ENCODE data around the gene PCDH15.

Gene PCDH15

GRCh38 chr10:53918755-53919154 is 882.3 kb downstream of the PCDH15 start:
- Histone ChIP-seq H3K9ac (ENCODE audit: low read length) (no peak overlapping the region), H2AK5ac (ENCODE audit: low read length) (no peak overlapping the region)
- WGBS (ENCODE audit: extremely low coverage, insufficient coverage, insufficient read length): no CpG with 5 or more reads among the region's 4 CpGs

GRCh38 chr10:53909791-53910190 is 891.2 kb downstream of the PCDH15 start:
- peaks cover 2% of the 10 kb centered on the region for H3K9me3 ChIP-seq (ENCODE audit: insufficient read depth, low read depth, low read length)
- no CpG with 5 or more reads among the region's 5 CpGs for WGBS (ENCODE audit: extremely low coverage, insufficient coverage, insufficient read length)
- H3K27me3 ChIP-seq (ENCODE audit: insufficient read depth, low read length): no peaks in the 10 kb centered on the region

More at GRCh38 chr10:53918755-53919154, 882.3 kb downstream of the PCDH15 start:
- no peaks in the 10 kb centered on the region for H3K79me2 ChIP-seq (ENCODE audit: control insufficient read depth, insufficient read depth, low read length, poor library complexity)
- no peak overlapping the region for H3K14ac ChIP-seq (ENCODE audit: low read length)
- no peak overlapping the region for H3K18ac ChIP-seq (ENCODE audit: low read length)
- no peak overlapping the region for H4K12ac ChIP-seq (ENCODE audit: low read depth, low read length)
- H3K27me3 ChIP-seq (ENCODE audit: insufficient read depth, low read length): no peaks in the 10 kb centered on the region
- H3K9me3 ChIP-seq (ENCODE audit: insufficient read depth, low read depth, low read length): no peaks in the 10 kb centered on the region
- no peak overlapping the region for H2AFZ ChIP-seq (ENCODE audit: insufficient read depth, low read length, poor library complexity)
- no peak overlapping the region for H3K4ac ChIP-seq (ENCODE audit: low read depth, low read length)
- H2BK12ac ChIP-seq (ENCODE audit: low read length): no peak overlapping the region
- no peaks in the 10 kb centered on the region for H3K36me3 ChIP-seq (ENCODE audit: control insufficient read depth in 1 of 2, insufficient read depth in 2 of 2, low read length in 2 of 2)
- no peak overlapping the region for H3K23ac ChIP-seq (ENCODE audit: low read length)
- H4K8ac ChIP-seq (ENCODE audit: low read depth, low read length): no peak overlapping the region
- no peak overlapping the region for H3K4me2 ChIP-seq (ENCODE audit: low read length)
- H4K91ac ChIP-seq (ENCODE audit: low read depth, low read length): no peak overlapping the region
- H3K4me3 ChIP-seq (ENCODE audit: low read depth, low read length): no peak overlapping the region
- no peaks in the 10 kb centered on the region for H3K79me1 ChIP-seq (ENCODE audit: low read length)
- no peak overlapping the region for H3K27ac ChIP-seq (ENCODE audit: low read depth, low read length)
- no peak overlapping the region for H2BK120ac ChIP-seq (ENCODE audit: insufficient read depth, low read length, poor library complexity)
- no peak overlapping the region for H2BK5ac ChIP-seq (ENCODE audit: low read depth, low read length, poor library complexity)
- peak; percentile 4 to 35 for DNase-seq
- no peaks in the 10 kb centered on the region for H3K4me1 ChIP-seq (ENCODE audit: control insufficient read depth in 1 of 2, insufficient read depth in 2 of 2, low read length in 2 of 2)

DNA sequence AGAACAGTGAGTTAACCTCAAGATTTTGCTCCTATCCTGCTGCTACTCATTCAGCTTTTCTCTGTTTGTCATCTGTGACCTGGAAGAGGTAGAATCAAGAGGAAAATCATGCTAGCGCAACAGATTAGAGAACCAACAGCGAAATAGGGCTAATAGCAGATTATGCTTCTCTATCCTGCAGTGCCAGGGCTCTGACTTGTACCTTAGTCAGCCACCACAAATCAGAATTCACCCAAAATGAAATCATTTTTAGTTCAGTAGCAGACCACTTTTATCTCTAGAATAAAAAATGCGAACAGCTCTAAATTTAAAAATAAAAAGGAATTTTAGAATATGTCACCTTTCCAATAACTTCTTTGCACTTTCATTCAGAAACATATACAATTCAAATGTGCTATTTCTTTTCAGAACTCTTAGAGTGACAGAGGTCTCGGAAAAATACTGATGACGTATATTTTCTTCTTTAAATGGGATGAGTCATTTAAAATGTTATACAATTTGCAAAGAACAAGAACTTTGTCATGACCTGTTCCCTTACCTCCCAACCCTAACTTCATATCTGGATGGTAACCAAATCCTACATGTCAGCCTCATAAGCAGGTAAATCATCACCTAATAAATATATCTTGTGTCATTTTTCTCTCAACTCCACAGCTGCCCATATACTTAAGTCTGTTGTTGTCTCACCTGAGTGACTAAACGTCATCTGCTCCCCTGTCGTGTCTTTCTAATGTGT is 896.4 kb downstream of the PCDH15 start:
- H3K18ac ChIP-seq (ENCODE audit: low read length): no peak overlapping the region
- H3K79me2 ChIP-seq (ENCODE audit: control insufficient read depth, insufficient read depth, low read length, poor library complexity): no peaks in the 10 kb centered on the region
- DNase-seq: no peak
- H2BK120ac ChIP-seq (ENCODE audit: insufficient read depth, low read length, poor library complexity): no peak overlapping the region
- H2BK12ac ChIP-seq (ENCODE audit: low read length): no peak overlapping the region
- H3K14ac ChIP-seq (ENCODE audit: low read length): no peak overlapping the region
- H3K9ac ChIP-seq (ENCODE audit: low read length): no peak overlapping the region
- H3K4me1 ChIP-seq (ENCODE audit: control insufficient read depth in 1 of 2, insufficient read depth in 2 of 2, low read length in 2 of 2): no peaks in the 10 kb centered on the region
- no CpG with 5 or more reads among the region's 7 CpGs for WGBS (ENCODE audit: extremely low coverage, insufficient coverage, insufficient read length)
- H3K4me2 ChIP-seq (ENCODE audit: low read length): no peak overlapping the region
- no peak overlapping the region for H2AFZ ChIP-seq (ENCODE audit: insufficient read depth, low read length, poor library complexity)
- H4K8ac ChIP-seq (ENCODE audit: low read depth, low read length): peak overlapping the region; percentile 47
- no peaks in the 10 kb centered on the region for H3K79me1 ChIP-seq (ENCODE audit: low read length)
- no peaks in the 10 kb centered on the region for H3K36me3 ChIP-seq (ENCODE audit: control insufficient read depth in 1 of 2, insufficient read depth in 2 of 2, low read length in 2 of 2)
- no peak overlapping the region for H4K91ac ChIP-seq (ENCODE audit: low read depth, low read length)
- no peak overlapping the region for H3K4me3 ChIP-seq (ENCODE audit: low read depth, low read length)
- H3K4ac ChIP-seq (ENCODE audit: low read depth, low read length): no peak overlapping the region
- no peaks in the 10 kb centered on the region for H3K27me3 ChIP-seq (ENCODE audit: insufficient read depth, low read length)
- H3K27ac ChIP-seq (ENCODE audit: low read depth, low read length): no peak overlapping the region
- H3K23ac ChIP-seq (ENCODE audit: low read length): no peak overlapping the region
- no peak overlapping the region for H2AK5ac ChIP-seq (ENCODE audit: low read length)
- H3K9me3 ChIP-seq (ENCODE audit: insufficient read depth, low read depth, low read length): peaks cover under 1% of the 10 kb centered on the region
- H2BK5ac ChIP-seq (ENCODE audit: low read depth, low read length, poor library complexity): no peak overlapping the region
- H4K12ac ChIP-seq (ENCODE audit: low read depth, low read length): no peak overlapping the region

More at GRCh38 chr10:53909791-53910190, 891.2 kb downstream of the PCDH15 start:
- Histone ChIP-seq H2BK120ac (ENCODE audit: insufficient read depth, low read length, poor library complexity) (no peak overlapping the region), H4K12ac (ENCODE audit: low read depth, low read length) (no peak overlapping the region), H4K91ac (ENCODE audit: low read depth, low read length) (no peak overlapping the region), H3K4ac (ENCODE audit: low read depth, low read length) (no peak overlapping the region), H2AFZ (ENCODE audit: insufficient read depth, low read length, poor library complexity) (no peak overlapping the region), H3K4me3 (ENCODE audit: low read depth, low read length) (no peak overlapping the region), H3K79me2 (ENCODE audit: control insufficient read depth, insufficient read depth, low read length, poor library complexity) (no peaks in the 10 kb centered on the region), H3K14ac (ENCODE audit: low read length) (no peak overlapping the region), H3K36me3 (ENCODE audit: control insufficient read depth in 1 of 2, insufficient read depth in 2 of 2, low read length in 2 of 2) (no peaks in the 10 kb centered on the region), H3K79me1 (ENCODE audit: low read length) (no peaks in the 10 kb centered on the region), H3K23ac (ENCODE audit: low read length) (no peak overlapping the region), H2AK5ac (ENCODE audit: low read length) (no peak overlapping the region), H3K4me2 (ENCODE audit: low read length) (no peak overlapping the region), H2BK5ac (ENCODE audit: low read depth, low read length, poor library complexity) (no peak overlapping the region), H3K4me1 (ENCODE audit: control insufficient read depth in 1 of 2, insufficient read depth in 2 of 2, low read length in 2 of 2) (no peaks in the 10 kb centered on the region), H3K27ac (ENCODE audit: low read depth, low read length) (no peak overlapping the region), H2BK12ac (ENCODE audit: low read length) (no peak overlapping the region), H3K9ac (ENCODE audit: low read length) (no peak overlapping the region), H3K18ac (ENCODE audit: low read length) (no peak overlapping the region), H4K8ac (ENCODE audit: low read depth, low read length) (no peak overlapping the region)
- DNase-seq: no peak

DNA sequence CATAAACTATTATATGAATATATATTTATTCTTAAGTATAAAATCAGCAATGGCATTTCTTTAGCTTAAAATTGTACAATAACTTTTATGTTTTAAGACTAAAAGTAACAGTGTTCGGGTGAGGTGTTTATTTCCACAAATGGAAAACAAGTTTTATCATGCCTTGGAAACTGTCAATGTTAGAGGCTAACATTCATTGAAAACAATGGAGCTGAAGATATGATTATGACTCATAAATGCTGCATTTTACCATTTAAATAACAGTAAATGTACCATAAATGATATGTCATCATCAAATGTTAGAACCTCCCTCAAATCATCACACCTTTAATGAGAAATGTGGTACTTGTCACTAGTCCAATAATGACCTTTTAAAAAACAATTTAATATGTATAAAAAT is 897.3 kb downstream of the PCDH15 start:
- Histone ChIP-seq H4K8ac (ENCODE audit: low read depth, low read length) (no peak overlapping the region), H3K9me3 (ENCODE audit: insufficient read depth, low read depth, low read length) (no peaks in the 10 kb centered on the region), H2AFZ (ENCODE audit: insufficient read depth, low read length, poor library complexity) (no peak overlapping the region), H3K36me3 (ENCODE audit: control insufficient read depth in 1 of 2, insufficient read depth in 2 of 2, low read length in 2 of 2) (no peaks in the 10 kb centered on the region), H3K79me1 (ENCODE audit: low read length) (no peaks in the 10 kb centered on the region), H3K18ac (ENCODE audit: low read length) (no peak overlapping the region), H3K27ac (ENCODE audit: low read depth, low read length) (no peak overlapping the region), H2BK120ac (ENCODE audit: insufficient read depth, low read length, poor library complexity) (no peak overlapping the region), H3K4me2 (ENCODE audit: low read length) (no peak overlapping the region), H4K12ac (ENCODE audit: low read depth, low read length) (no peak overlapping the region), H3K4me3 (ENCODE audit: low read depth, low read length) (no peak overlapping the region), H3K14ac (ENCODE audit: low read length) (no peak overlapping the region), H3K27me3 (ENCODE audit: insufficient read depth, low read length) (no peaks in the 10 kb centered on the region), H4K91ac (ENCODE audit: low read depth, low read length) (no peak overlapping the region), H2BK12ac (ENCODE audit: low read length) (no peak overlapping the region), H3K23ac (ENCODE audit: low read length) (no peak overlapping the region), H3K9ac (ENCODE audit: low read length) (no peak overlapping the region), H3K4ac (ENCODE audit: low read depth, low read length) (no peak overlapping the region), H2BK5ac (ENCODE audit: low read depth, low read length, poor library complexity) (no peak overlapping the region), H2AK5ac (ENCODE audit: low read length) (no peak overlapping the region), H3K4me1 (ENCODE audit: control insufficient read depth in 1 of 2, insufficient read depth in 2 of 2, low read length in 2 of 2) (no peaks in the 10 kb centered on the region), H3K79me2 (ENCODE audit: control insufficient read depth, insufficient read depth, low read length, poor library complexity) (no peaks in the 10 kb centered on the region)
- no peak for DNase-seq
- no CpG with 5 or more reads among the region's 1 CpG for WGBS (ENCODE audit: extremely low coverage, insufficient coverage, insufficient read length)

Data from trophoblast cell (in vitro differentiated cells and primary cell).